Fibroblast of mammary gland (primary cell): ENCODE data around the gene ST6GAL2.

Experiments used
- DNase-seq: peaks from one replicate; pipeline ENCODE4 v3.0.0-alpha.2; 2010; ENCODE audit warnings: low read depth
- H3K4me3 ChIP-seq: 2 replicates; pipeline ENCODE4 v1.5.1; 2011; ENCODE audit warnings: low read depth, mild to moderate bottlenecking, low read length, moderate library complexity; ENCODE audit not compliant: control insufficient read depth
- TF ChIP-seq, protein P1 (sequence below): conservative IDR thresholded peaks from 2 replicates; pipeline ENCODE4 v1.5.1; 2011; ENCODE audit warnings: low read depth, low read length, inconsistent platforms; ENCODE audit not compliant: control insufficient read depth, insufficient read depth

Gene ST6GAL2

GRCh38 chr2:106866641-106867040 is 19.3 kb downstream of the ST6GAL2 start:
- H3K4me3 ChIP-seq, result no peak overlapping the region
- TF ChIP-seq, protein P1, sequence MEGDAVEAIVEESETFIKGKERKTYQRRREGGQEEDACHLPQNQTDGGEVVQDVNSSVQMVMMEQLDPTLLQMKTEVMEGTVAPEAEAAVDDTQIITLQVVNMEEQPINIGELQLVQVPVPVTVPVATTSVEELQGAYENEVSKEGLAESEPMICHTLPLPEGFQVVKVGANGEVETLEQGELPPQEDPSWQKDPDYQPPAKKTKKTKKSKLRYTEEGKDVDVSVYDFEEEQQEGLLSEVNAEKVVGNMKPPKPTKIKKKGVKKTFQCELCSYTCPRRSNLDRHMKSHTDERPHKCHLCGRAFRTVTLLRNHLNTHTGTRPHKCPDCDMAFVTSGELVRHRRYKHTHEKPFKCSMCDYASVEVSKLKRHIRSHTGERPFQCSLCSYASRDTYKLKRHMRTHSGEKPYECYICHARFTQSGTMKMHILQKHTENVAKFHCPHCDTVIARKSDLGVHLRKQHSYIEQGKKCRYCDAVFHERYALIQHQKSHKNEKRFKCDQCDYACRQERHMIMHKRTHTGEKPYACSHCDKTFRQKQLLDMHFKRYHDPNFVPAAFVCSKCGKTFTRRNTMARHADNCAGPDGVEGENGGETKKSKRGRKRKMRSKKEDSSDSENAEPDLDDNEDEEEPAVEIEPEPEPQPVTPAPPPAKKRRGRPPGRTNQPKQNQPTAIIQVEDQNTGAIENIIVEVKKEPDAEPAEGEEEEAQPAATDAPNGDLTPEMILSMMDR, result no peak
- peak; percentile 35 for DNase-seq

- H3K4me3 ChIP-seq, result no peak overlapping the region
- TF ChIP-seq, protein P1, result no peak
- DNase-seq, result no peak
These were observed 21.9 kb downstream of the ST6GAL2 start for GRCh38 chr2:106864051-106864450.

DNA sequence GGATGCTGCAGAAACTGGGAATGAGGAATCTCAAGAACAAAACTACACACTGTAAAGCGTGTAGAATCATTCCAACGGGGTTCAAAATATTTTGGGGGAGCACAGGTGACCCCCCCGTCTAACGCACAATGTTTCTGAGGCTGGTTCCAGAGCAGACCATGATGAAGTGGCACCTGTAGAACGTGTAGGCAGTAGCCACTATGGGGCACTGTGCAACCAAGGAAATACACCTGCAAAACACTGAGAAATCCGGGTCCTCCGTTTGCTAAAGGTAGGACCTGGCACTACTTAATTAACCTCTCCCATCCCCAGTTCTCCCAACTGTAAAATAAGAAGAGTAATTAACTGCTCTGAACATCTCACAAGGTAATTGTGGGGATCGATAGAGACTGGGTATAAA is 22.6 kb downstream of the ST6GAL2 start:
- no peak overlapping the region for H3K4me3 ChIP-seq
- no peak for DNase-seq
- TF ChIP-seq, protein P1, result peak; percentile 20

DNA sequence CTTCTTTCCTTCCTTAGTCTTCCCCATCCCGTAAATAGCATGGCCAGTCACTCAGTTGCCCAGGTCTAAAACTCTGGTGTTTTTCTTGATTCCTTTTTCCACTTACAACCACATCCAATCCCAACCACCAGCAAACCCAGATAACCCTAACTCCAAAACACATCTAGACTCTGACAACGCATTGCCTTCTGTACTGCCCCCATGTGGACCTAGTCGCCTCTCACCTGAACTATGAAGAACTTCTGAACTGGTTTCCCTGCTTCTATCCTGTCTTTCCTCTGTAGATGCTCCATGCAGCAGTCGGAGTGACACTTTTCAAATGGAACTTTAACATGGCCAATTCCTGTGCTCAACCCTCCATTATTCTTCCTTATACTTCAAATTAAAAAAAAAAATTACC is 26.5 kb downstream of the ST6GAL2 start:
- H3K4me3 ChIP-seq, result no peak overlapping the region
- DNase-seq, result no peak
- TF ChIP-seq, protein P1, result no peak

DNA sequence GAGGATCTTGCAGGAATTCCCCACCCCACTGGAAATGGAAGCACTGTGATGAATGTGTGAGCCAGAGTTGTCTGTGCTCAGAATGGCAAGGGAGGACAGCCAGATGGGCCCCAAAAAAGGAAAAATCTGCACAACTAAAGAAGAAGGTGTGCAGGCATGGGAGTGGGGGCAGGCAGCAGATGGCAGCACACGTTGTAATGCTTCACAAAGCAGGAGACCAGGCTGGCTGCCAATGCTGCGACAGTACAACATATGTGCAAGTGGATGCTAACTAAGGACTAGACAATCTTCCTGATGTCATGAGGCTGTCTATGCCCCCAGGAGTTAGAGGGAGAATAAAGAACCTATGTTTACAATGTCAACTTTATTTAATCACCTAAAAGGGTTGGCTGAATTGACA is 27.2 kb downstream of the ST6GAL2 start:
- no peak overlapping the region for H3K4me3 ChIP-seq
- no peak for DNase-seq
- TF ChIP-seq, protein P1, result no peak

GRCh38 chr2:106857882-106858478 is 28.0 kb downstream of the ST6GAL2 start:
- no peak for DNase-seq
- H3K4me3 ChIP-seq, result no peak overlapping the region
- TF ChIP-seq, protein P1, result no peak

- TF ChIP-seq, protein P1, result no peak
- no peak for DNase-seq
- no peak overlapping the region for H3K4me3 ChIP-seq
These were observed 32.3 kb downstream of the ST6GAL2 start for GRCh38 chr2:106853631-106854030.
